OCI-LY7 (cell line): ENCODE data around the gene CLDN22.

Source experiments
- EZH2phosphoT487 ChIP-seq: fragments of 200-600 bp; sonication (generic); IDR thresholded peaks from 2 replicates; pipeline ENCODE4 v1.6.1; 2018; ENCODE audit warnings: low read depth, borderline replicate concordance, mild to moderate bottlenecking, mixed run types, antibody characterized with exemption, low read length, moderate library complexity, mixed read lengths
- TF ChIP-seq, protein P1 (sequence below): fragments of 200-600 bp; sonication (generic); conservative IDR thresholded peaks from 2 replicates; pipeline ENCODE4 v1.5.1; 2014; ENCODE audit warnings: mild to moderate bottlenecking, antibody characterized with exemption, low read length, moderate library complexity, mixed read lengths

DNA sequence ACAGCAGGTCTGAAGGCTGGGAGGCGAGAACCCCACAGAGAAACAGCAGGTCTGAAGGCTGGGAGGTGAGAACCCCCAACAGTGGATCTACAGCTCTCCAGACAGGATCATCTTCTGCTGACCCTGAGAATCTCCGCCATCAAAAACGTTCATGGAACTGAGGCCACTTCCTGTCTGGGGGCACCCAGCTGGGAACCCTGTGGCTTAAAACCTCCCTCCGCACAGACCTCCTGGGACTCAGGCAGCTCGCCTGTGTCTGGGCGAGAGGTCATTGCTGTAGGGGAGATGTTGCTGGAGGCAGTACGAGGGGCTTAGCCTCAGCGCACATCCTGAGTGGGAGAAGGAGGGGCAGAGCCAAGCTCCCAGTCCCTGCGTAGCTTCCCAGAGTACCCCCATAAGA is 17.3 kb upstream of the CLDN22 start:
- TF ChIP-seq, protein P1, sequence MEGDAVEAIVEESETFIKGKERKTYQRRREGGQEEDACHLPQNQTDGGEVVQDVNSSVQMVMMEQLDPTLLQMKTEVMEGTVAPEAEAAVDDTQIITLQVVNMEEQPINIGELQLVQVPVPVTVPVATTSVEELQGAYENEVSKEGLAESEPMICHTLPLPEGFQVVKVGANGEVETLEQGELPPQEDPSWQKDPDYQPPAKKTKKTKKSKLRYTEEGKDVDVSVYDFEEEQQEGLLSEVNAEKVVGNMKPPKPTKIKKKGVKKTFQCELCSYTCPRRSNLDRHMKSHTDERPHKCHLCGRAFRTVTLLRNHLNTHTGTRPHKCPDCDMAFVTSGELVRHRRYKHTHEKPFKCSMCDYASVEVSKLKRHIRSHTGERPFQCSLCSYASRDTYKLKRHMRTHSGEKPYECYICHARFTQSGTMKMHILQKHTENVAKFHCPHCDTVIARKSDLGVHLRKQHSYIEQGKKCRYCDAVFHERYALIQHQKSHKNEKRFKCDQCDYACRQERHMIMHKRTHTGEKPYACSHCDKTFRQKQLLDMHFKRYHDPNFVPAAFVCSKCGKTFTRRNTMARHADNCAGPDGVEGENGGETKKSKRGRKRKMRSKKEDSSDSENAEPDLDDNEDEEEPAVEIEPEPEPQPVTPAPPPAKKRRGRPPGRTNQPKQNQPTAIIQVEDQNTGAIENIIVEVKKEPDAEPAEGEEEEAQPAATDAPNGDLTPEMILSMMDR: no peak
- TF ChIP-seq EZH2phosphoT487: no peak
